Lower lobe of right lung (tissue), 2 donors: ENCODE results near the gene SMOC1. TPM values are rescaled to one million over a fixed set of nuclear protein-coding genes. Genes with fewer than 3 reads are reported as not detected.
"Not testable (repeated sequence)": the region's sequence is repeated elsewhere in the genome, so short reads cannot be mapped to it uniquely, and the experiment has no call there.

Source experiments
- ATAC-seq, 2 donors: fragments of 200-7000 bp; cut with Tn5 transposase; one replicate each; pipeline ENCODE4 v1.9.1; 2020 to 2022; ENCODE audit warnings: mild to moderate bottlenecking in 2 of 2, moderate library complexity in 2 of 2
- DNase-seq: peaks from one replicate; pipeline ENCODE4 v3.0.0-alpha.2; 2020
- H3K27ac ChIP-seq: fragments of 200-600 bp; one replicate; pipeline ENCODE4 v1.8.0; 2022
- H3K27me3 ChIP-seq: fragments of 200-600 bp; one replicate; pipeline ENCODE4 v1.8.0; 2022; ENCODE audit warnings: low read depth
- H3K36me3 ChIP-seq: fragments of 200-600 bp; one replicate; pipeline ENCODE4 v1.8.0; 2022; ENCODE audit warnings: mild to moderate bottlenecking
- H3K4me1 ChIP-seq: fragments of 200-600 bp; one replicate; pipeline ENCODE4 v1.8.0; 2022
- H3K4me3 ChIP-seq: fragments of 200-600 bp; one replicate; pipeline ENCODE4 v1.8.0; 2022; ENCODE audit warnings: mild to moderate bottlenecking
- H3K9me3 ChIP-seq: fragments of 200-600 bp; one replicate; pipeline ENCODE4 v1.8.0; 2022
- CTCF ChIP-seq: fragments of 200-600 bp; IDR thresholded peaks from one replicate; pipeline ENCODE4 v1.8.0; 2022; ENCODE audit warnings: antibody characterized with exemption, mild to moderate bottlenecking
- intact Hi-C: fragments of 100-400 bp; cut with DNase I; formaldehyde crosslinking; loops from one replicate; pipeline ENCODE4 v1.11.0; 2022
- total RNA-seq: library from RNA; stranded (reverse); fragmentation: NEBNext Ultra II Directional; extraction: Animal tissue kit (Norgen Biotek cat#: 25700); gene quantifications from one replicate; pipeline ENCODE4 v1.2.1, GENCODE V29; 2021
- donor health status: DM: no; HTN: yes; CAD: no; lungs with severe emphysema.

SMOC1 gene
- total RNA-seq, 1 donor from 2014 or later, result 1.1 TPM

GRCh38 chr14:69901113-69901951 is 22.1 kb downstream of the SMOC1 start:
- Histone ChIP-seq H3K27me3 (no peaks in the 10 kb centered on the region), H3K4me3 (no peak overlapping the region), H3K4me1 (no peaks in the 10 kb centered on the region), H3K27ac (no peak overlapping the region), H3K9me3 (peaks cover 20% of the 10 kb centered on the region), H3K36me3 (no peaks in the 10 kb centered on the region)
- intact Hi-C loops, result no loop called here
- TF ChIP-seq CTCF, result no peak
- no peak for DNase-seq
- no peak for ATAC-seq

DNA sequence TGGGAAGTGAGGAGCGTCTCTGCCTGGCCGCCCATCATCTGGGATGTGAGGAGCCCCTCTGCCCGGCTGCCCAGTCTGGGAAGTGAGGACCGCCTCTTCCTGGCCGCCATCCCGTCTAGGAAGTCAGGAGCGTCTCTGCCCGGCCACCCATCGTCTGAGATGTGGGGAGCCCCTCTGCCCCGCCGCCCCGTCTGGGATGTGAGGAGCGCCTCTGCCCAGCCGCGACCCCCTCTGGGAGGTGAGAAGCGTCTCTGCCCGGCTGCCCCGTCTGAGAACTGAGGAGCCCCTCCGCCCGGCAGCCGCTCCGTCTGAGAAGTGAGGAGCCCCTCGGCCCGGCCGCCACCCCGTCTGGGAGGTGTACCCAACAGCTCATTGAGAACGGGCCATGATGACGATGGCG is 23.8 kb downstream of the SMOC1 start:
- H3K4me3 ChIP-seq, intact Hi-C loops, H3K27ac ChIP-seq, ATAC-seq, H3K36me3 ChIP-seq, H3K27me3 ChIP-seq, H3K4me1 ChIP-seq, DNase-seq, H3K9me3 ChIP-seq: not testable (repeated sequence)

DNA sequence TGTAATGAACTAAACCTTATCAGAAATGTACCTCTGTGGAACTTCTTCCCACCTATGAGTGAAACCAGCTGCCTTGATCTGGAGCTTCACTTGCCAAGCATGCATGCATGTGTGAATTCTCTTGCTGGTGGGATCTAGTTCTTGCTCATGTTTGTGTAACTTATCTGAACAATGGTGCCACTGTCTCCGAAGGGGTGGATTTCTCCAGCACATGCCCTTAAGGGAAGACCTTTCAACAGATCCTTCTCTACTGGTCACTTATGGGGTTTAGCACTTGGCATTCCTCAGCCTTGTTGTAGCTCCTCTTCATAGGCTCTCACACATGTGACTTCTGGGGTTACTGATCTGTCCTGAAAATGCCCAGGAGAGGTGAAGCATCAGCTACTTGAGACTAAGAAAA is 25.0 kb downstream of the SMOC1 start:
- no peaks in the 10 kb centered on the region for H3K9me3 ChIP-seq
- DNase-seq (no peak), ATAC-seq (no peak)
- H3K4me3 ChIP-seq, result no peak overlapping the region
- no peak for TF ChIP-seq CTCF
- H3K27ac ChIP-seq, result no peak overlapping the region
- no peaks in the 10 kb centered on the region for H3K36me3 ChIP-seq
- intact Hi-C loops, result no loop called here
- H3K27me3 ChIP-seq, result no peaks in the 10 kb centered on the region
- H3K4me1 ChIP-seq, result no peaks in the 10 kb centered on the region

- no peaks in the 10 kb centered on the region for H3K9me3 ChIP-seq
- TF ChIP-seq CTCF, result no peak
- ATAC-seq, result no peak
- DNase-seq, result no peak
- intact Hi-C loops, result no loop called here
- H3K4me3 ChIP-seq, result no peak overlapping the region
- no peaks in the 10 kb centered on the region for H3K4me1 ChIP-seq
- no peaks in the 10 kb centered on the region for H3K27me3 ChIP-seq
- no peaks in the 10 kb centered on the region for H3K36me3 ChIP-seq
- H3K27ac ChIP-seq, result no peak overlapping the region
Measured at GRCh38 chr14:69906201-69906600, 27.0 kb downstream of the SMOC1 start.

DNA sequence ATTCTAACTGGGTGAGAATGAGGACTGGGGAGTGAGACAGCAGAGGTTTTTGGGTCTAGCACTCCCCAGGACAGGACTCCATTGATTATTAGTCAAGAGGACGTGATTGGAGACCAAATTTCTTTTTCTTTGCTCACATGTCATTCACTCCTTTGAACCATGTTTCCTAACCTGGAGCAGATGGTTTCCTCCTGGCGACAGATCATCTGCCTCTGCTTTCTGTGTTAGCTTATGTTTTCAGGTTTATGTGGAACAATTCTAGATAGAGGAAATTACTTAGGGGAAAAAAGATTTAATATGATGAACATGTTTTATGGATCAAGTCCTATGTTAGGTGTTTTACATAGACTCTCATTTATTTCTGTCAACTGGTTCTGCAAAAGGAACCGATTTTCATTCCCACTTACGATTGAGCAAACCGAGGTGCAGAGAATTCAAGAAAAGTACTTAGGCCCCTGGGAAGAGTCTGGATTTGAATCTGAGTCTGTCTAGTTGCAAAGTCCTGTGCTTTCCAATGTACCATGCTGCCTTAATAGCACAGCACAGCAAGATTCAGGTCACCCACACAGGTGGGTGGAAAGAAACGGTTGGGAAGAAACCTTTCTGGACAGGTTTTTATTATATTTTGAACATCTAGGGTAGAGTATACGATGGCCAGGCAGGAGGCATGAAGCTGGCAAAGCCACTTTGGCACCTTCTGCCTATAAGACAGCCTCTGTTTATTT is 30.8 kb downstream of the SMOC1 start:
- H3K9me3 ChIP-seq, result no peaks in the 10 kb centered on the region
- H3K27me3 ChIP-seq, result no peaks in the 10 kb centered on the region
- no peak for DNase-seq
- no peaks in the 10 kb centered on the region for H3K4me1 ChIP-seq
- TF ChIP-seq CTCF, result no peak
- H3K4me3 ChIP-seq, result no peak overlapping the region
- H3K36me3 ChIP-seq, result no peaks in the 10 kb centered on the region
- no peak for ATAC-seq
- H3K27ac ChIP-seq, result no peak overlapping the region
- intact Hi-C loops, result no loop called here

- Histone ChIP-seq H3K9me3 (no peaks in the 10 kb centered on the region), H3K27ac (no peak overlapping the region), H3K4me1 (no peaks in the 10 kb centered on the region), H3K36me3 (no peaks in the 10 kb centered on the region), H3K4me3 (no peak overlapping the region), H3K27me3 (no peaks in the 10 kb centered on the region)
- ATAC-seq (no peak), DNase-seq (no peak)
- intact Hi-C loops, result no loop called here
- TF ChIP-seq CTCF, result no peak
Measured at GRCh38 chr14:69910871-69911270, 31.7 kb downstream of the SMOC1 start.
